Lung (tissue), 12 donors: Measurements from ENCODE around the gene C3orf70. TPM values are rescaled to one million over a fixed set of nuclear protein-coding genes. Genes with fewer than 3 reads are reported as not detected.

Source experiments
- ATAC-seq: fragments of 200-7000 bp; cut with Tn5 transposase; one replicate; pipeline ENCODE4 v1.9.1; 2020; ENCODE audit warnings: moderate number of reproducible peaks; ENCODE audit not compliant: insufficient read depth, low FRiP score
- DNase-seq, 3 donors: peaks; one replicate each; pipeline ENCODE4 v3.0.0-alpha.2; 2013 to 2017
- H3K27ac ChIP-seq, 2 donors: one replicate each; pipeline ENCODE4 v1.5.1; 2013; ENCODE audit warnings: mild to moderate bottlenecking in 2 of 2, moderate library complexity in 2 of 2, control low read depth in 1 of 2, inconsistent platforms in 1 of 2, low read depth in 1 of 2, low read length in 1 of 2
- H3K27me3 ChIP-seq, 3 donors: one replicate each; pipeline ENCODE4 v1.5.1; 2013; ENCODE audit warnings: low read length in 2 of 3; ENCODE audit not compliant: control insufficient read depth in 3 of 3, insufficient read depth in 3 of 3
- H3K36me3 ChIP-seq, 4 donors: one replicate each; pipeline ENCODE4 v1.5.1; 2013; ENCODE audit warnings: low read length in 4 of 4, mild to moderate bottlenecking in 1 of 4, moderate library complexity in 1 of 4; ENCODE audit not compliant: control insufficient read depth in 4 of 4, insufficient read depth in 4 of 4
- H3K4me1 ChIP-seq, 5 donors: one replicate each; pipeline ENCODE4 v1.5.1; 2013; ENCODE audit warnings: low read length in 5 of 5, mild to moderate bottlenecking in 2 of 5, moderate library complexity in 1 of 5; ENCODE audit not compliant: control insufficient read depth in 5 of 5, insufficient read depth in 5 of 5
- H3K4me3 ChIP-seq: one replicate; pipeline ENCODE4 v1.5.1; 2013; ENCODE audit warnings: mild to moderate bottlenecking, control low read depth, moderate library complexity
- H3K9ac ChIP-seq, 2 donors: one replicate each; pipeline ENCODE4 v1.5.1; 2013; ENCODE audit warnings: low read length in 2 of 2, control low read depth in 1 of 2; ENCODE audit not compliant: insufficient read depth in 1 of 2
- H3K9me3 ChIP-seq, 4 donors: one replicate each; pipeline ENCODE4 v1.5.1; 2013; ENCODE audit warnings: low read length in 3 of 4, mild to moderate bottlenecking in 1 of 4, moderate library complexity in 1 of 4; ENCODE audit not compliant: control insufficient read depth in 4 of 4, insufficient read depth in 3 of 4
- WGBS, 2 donors: extraction: QIAGEN DNeasy Blood & Tissue Kit; methylation state at CpG; one replicate each; pipeline ENCODE4 v1.1.7; 2013; 5-methylcytosine and 5-hydroxymethylcytosine counted together
- polyA plus RNA-seq, 2 donors: library from polyadenylated mRNA; stranded (reverse); fragments of 200-250 nt; gene quantifications; one replicate each; pipeline ENCODE4 v1.2.1, GENCODE V29; 2013
- total RNA-seq, 2 donors: library from RNA; depleted of rRNA in 1 of 2; stranded (reverse); fragments of >200 nt in 1 of 2; gene quantifications; one replicate each; pipeline ENCODE4 v1.2.1, GENCODE V29; 2014 to 2021
- TF ChIP-seq, protein P1 (sequence below): IDR thresholded peaks from 2 replicates; pipeline ENCODE4 v1.5.1; 2012; ENCODE audit warnings: mild to moderate bottlenecking; ENCODE audit errors: control extremely low read depth, extremely low read depth
- donor health status: control.
- donor health status: control.
- donor health status: Bipolar disorder and iron deficiency.
- donor health status: healthy.
- donor health status: DM: yes; HTN: yes; CAD: no.

The C3orf70 gene
- total and polyA plus RNA-seq, 4 donors = 0.45 to 4.9 (median 1.8) TPM

DNA sequence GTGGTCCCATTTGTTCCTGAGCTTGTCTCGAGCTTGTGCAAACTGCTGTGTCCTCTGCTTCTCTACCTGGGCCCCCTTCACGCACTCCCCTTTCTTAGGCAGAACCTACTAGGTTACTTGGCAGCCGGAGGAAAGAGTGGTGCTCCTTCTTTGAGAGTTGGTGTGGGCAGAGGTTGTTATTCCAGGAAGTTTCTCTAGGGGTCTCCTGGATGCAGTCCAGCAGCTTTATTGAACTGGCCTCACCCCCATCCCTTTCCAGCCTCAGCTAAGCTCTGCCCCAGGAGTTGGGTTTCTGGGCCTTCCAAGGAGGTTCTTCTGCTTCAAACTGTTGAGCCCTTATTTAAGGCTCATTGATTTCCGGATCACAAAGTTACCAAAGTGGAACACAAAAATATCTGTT is 103.2 kb downstream of the C3orf70 start:
- H3K27me3 ChIP-seq = no peaks in the 10 kb centered on the region
- H3K9me3 ChIP-seq = no peaks in the 10 kb centered on the region
- WGBS, 2 donors = 95 to 96% methylated on average over 4 of the region's 4 CpGs
- no peak overlapping the region for H3K4me3 ChIP-seq
- no peak overlapping the region for H3K27ac ChIP-seq
- peaks cover 16 to 38% (median 28%) of the 10 kb centered on the region in 4 donors for H3K36me3 ChIP-seq
- H3K9ac ChIP-seq = no peak overlapping the region
- ATAC-seq = no peak
- peaks cover 0 to 10% (median 3%) of the 10 kb centered on the region in 5 donors for H3K4me1 ChIP-seq
- no peak for DNase-seq
- TF ChIP-seq, protein P1, sequence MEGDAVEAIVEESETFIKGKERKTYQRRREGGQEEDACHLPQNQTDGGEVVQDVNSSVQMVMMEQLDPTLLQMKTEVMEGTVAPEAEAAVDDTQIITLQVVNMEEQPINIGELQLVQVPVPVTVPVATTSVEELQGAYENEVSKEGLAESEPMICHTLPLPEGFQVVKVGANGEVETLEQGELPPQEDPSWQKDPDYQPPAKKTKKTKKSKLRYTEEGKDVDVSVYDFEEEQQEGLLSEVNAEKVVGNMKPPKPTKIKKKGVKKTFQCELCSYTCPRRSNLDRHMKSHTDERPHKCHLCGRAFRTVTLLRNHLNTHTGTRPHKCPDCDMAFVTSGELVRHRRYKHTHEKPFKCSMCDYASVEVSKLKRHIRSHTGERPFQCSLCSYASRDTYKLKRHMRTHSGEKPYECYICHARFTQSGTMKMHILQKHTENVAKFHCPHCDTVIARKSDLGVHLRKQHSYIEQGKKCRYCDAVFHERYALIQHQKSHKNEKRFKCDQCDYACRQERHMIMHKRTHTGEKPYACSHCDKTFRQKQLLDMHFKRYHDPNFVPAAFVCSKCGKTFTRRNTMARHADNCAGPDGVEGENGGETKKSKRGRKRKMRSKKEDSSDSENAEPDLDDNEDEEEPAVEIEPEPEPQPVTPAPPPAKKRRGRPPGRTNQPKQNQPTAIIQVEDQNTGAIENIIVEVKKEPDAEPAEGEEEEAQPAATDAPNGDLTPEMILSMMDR = no peak

DNA sequence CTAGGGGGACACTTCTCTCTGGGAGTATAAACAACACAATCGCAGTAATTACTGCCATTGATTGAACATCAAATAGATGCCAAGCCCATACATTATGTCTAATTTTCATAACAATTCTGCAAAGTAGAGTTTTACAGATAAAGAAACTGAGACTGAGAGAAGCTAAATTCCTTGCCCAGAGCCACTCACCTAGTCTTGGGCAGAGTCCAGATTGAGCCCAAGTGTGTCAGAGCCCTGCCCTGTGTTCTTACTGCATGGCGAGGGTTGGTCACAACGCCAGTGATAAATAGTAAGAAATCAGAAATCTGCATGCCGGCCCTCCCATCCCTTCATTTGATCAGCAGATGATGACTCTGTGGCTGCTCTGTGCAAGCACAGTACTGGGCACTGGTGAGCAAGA is 106.3 kb downstream of the C3orf70 start:
- no peaks in the 10 kb centered on the region for H3K27me3 ChIP-seq
- H3K27ac ChIP-seq = peak overlapping the region in 1 of 2 donors; percentile 26
- no peaks in the 10 kb centered on the region for H3K9me3 ChIP-seq
- WGBS, 2 donors = 75 to 77% methylated on average over 4 of the region's 4 CpGs
- no peak overlapping the region for H3K9ac ChIP-seq
- DNase-seq = no peak
- TF ChIP-seq, protein P1 = no peak
- no peak overlapping the region for H3K4me3 ChIP-seq
- H3K36me3 ChIP-seq = peaks cover under 1 to 23% (median 13%) of the 10 kb centered on the region in 4 donors
- no peak for ATAC-seq
- peaks cover 0 to 10% (median 3%) of the 10 kb centered on the region in 5 donors for H3K4me1 ChIP-seq

DNA sequence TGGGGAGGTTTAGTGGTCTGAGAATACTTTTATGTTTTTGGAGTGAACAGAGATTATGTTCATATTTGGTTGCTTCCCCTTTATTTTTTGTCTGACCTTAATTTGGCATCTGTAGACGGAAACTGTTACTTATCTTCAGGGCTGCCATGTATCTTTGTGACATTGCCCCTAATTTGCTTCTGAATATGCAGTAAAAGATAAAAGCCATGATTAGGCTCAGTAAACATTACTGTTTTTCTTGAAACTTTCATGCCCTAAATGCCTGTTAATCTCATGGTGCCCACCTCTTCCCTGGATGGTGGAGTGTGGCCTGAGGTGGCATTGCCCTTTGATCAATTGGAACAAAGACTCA is 106.7 kb downstream of the C3orf70 start:
- H3K36me3 ChIP-seq = peaks cover 0 to 19% (median 12%) of the 10 kb centered on the region in 4 donors
- DNase-seq (peak in 1 of 3 donors; percentile 27), ATAC-seq (no peak)
- H3K27me3 ChIP-seq = no peaks in the 10 kb centered on the region
- H3K4me3 ChIP-seq = no peak overlapping the region
- TF ChIP-seq, protein P1 = no peak
- peaks cover 0 to 10% (median 6%) of the 10 kb centered on the region in 5 donors for H3K4me1 ChIP-seq
- no peak overlapping the region for H3K9ac ChIP-seq
- H3K27ac ChIP-seq = peak overlapping the region in 1 of 2 donors; percentile 57
- whole genome bisulfite sequencing, 2 donors = 34 to 77% methylated on average over 1 of the region's 1 CpG
- no peaks in the 10 kb centered on the region for H3K9me3 ChIP-seq
